Measurements from ENCODE around the gene LINC00305.

LINC00305 gene

GRCh38 chr18:64111950-64112349, 36.9 kb downstream of the LINC00305 start:
- DNase-seq, result no peak

GRCh38 chr18:64110692-64111480, 38.0 kb downstream of the LINC00305 start:
- DNase-seq, result no peak

- no peak for DNase-seq
These were observed 44.9 kb downstream of the LINC00305 start for GRCh38 chr18:64103986-64104385.

DNA sequence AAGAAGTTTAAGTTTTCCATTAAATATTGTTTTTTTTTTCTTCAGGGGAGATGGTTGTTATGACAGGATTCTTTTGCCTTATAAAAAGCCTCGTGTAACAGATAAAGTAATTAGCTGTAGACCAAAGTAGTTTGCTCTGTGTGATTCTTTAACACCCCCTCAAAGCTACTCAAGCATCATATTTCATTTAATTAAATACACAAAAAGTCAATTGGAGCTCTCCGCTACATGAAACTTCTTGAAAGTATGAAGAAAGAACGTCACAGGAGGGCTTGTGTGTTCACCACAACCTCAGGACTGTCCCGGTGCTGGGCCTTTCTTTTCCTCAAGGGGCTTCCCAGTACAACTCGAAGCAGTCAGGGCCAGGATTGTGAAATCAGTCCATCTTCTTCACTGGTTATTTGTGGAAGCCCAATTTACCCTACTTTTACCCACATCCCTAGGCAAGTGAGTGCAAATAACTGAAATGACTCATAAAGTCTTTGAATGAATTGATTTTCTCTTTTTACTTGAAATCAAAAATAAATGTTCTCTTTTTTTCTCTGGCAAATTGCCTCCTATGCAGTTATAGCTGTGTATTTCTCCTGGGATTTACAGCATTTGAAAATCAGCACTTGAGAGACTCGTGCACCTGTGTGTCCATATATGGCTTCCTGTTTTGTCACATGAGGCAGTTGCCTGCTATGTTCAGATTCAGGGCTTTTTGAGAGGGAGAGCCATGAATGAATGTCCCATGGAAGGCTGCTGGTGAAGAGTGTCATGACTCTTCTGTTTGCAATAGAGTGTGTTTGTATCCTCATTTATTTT, 48.6 kb downstream of the LINC00305 start:
- DNase-seq, result no peak

- DNase-seq, result no peak
These were observed 49.6 kb downstream of the LINC00305 start for GRCh38 chr18:64099244-64099643.

- no peak for DNase-seq
These were observed 51.4 kb downstream of the LINC00305 start for GRCh38 chr18:64097497-64097896.

- no peak for DNase-seq
These were observed 53.8 kb downstream of the LINC00305 start for GRCh38 chr18:64095056-64095455.

DNA sequence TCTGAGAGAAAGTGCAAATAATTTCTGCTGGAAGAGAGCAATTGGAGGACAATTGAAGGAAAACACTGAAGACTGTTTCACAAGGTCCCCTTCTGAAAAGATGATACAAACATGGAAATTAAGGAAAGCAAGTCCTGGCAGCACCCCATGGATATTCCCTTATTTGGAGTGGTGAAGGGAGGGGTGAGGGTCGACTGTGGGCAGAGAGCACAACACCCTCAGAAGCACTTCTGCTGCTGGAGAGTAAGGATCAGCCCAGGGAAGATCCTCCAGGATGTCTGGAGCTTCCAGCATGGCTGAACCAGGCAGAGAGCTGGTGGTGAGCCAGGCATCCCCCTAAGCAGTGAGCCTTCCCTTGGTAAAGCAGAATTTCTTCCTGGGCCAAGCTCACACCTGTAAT, 54.7 kb downstream of the LINC00305 start:
- no peak for DNase-seq

DNA sequence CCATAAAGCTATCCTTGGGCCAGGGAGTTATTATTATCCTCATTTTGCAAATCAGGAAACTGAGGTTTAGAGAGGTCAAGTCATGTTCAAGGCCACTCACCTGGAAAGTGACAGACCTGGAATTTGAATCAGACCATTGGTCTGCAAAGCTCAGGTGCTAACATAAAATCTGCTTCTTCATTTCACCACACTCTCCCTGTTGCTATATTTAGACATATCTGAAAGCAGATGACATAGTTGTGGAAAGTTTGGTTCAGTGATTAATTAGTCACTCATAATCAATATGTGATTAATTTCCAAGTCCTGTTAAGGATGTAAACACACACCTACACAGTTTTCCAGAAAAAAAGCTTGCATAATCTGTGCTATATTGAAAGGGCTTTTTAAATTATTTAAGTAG, 57.4 kb downstream of the LINC00305 start:
- DNase-seq, result no peak

- DNase-seq, result no peak
These were observed 58.0 kb downstream of the LINC00305 start for GRCh38 chr18:64090876-64091275.

DNA sequence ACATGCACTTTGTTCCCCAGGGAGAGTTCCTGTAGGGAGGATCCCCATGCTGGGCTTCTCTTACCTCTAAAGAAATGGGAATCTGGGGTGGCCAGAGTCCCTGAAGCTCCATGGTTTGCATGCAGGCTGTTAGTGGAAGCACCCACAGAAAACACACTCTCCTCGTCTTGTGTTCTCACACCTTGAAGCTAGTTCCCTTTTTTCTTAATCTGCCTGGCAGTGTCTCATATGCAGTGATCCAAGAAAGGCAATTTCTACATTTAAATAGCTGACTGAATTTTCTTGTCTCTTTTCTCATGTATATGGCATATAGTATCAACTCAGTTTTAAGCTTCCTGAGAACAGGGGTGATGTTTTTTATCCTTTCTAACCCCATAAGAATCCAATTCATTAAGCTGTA, 65.0 kb downstream of the LINC00305 start:
- no peak for DNase-seq

GRCh38 chr18:64082513-64082912, 66.4 kb downstream of the LINC00305 start:
- DNase-seq, result no peak

GRCh38 chr18:64082054-64082453, 66.8 kb downstream of the LINC00305 start:
- DNase-seq, result no peak

DNA sequence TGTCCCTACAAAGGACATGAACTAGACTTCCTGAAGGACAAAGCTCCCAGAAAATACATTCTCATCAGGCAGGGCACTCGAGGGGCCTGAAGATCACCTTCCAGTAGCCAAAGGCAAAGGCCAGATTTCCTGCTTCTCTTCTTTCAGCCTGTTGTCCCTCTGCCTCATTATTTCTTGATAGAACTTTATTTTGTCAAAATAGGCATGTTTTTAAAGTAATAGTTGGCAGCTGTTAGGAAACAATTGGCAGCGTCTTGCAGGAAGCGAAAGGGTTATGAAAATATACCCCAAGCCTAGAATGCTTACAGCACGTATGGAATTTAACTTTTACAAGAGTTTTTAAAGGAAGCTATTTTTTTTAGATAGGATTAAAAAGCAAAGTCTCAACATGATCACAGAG, 74.9 kb downstream of the LINC00305 start:
- DNase-seq, result no peak

GRCh38 chr18:64055019-64055418, 93.9 kb downstream of the LINC00305 start:
- no peak for DNase-seq

DNA sequence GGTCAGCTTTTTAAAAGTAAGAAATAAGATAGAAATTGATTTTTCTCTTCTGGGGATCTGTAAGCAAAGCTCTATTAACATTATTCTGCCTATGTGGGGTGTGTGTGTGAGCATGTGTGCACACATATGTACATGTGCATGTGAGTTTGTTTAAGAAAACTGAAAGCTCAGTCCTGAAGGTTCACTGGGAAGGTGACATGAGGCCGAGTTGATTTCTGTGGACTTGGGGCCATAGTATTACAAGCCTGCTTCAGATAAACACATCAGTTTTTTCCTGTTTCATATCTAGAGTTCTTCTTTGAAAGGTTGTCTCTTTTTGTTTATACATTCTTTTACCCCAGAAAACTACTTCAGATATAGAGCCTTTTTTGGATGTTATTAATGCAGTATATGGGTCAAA, 95.6 kb downstream of the LINC00305 start:
- no peak for DNase-seq

GRCh38 chr18:64052772-64053171, 96.1 kb downstream of the LINC00305 start:
- DNase-seq, result no peak

GRCh38 chr18:64044616-64045015, 104.3 kb downstream of the LINC00305 start:
- no peak for DNase-seq

- no peak for DNase-seq
These were observed 106.0 kb downstream of the LINC00305 start for GRCh38 chr18:64042728-64043358.

GRCh38 chr18:64037812-64038414, 111.0 kb downstream of the LINC00305 start:
- DNase-seq, result peak; percentile 27

GRCh38 chr18:64032312-64032711, 116.6 kb downstream of the LINC00305 start:
- no peak for DNase-seq

- DNase-seq, result no peak
These were observed 117.5 kb downstream of the LINC00305 start for GRCh38 chr18:64031411-64031810.

Data from NCI-H446 treated with DMSO at 0.1 percent for 48 hours (cell line).